Measurements from ENCODE around the gene GPR179. TPM values are rescaled to one million over a fixed set of nuclear protein-coding genes. Genes with fewer than 3 reads are reported as not detected.

The GPR179 gene
- total RNA-seq, 1 experiment from 2014 or later: 0.17 TPM

DNA sequence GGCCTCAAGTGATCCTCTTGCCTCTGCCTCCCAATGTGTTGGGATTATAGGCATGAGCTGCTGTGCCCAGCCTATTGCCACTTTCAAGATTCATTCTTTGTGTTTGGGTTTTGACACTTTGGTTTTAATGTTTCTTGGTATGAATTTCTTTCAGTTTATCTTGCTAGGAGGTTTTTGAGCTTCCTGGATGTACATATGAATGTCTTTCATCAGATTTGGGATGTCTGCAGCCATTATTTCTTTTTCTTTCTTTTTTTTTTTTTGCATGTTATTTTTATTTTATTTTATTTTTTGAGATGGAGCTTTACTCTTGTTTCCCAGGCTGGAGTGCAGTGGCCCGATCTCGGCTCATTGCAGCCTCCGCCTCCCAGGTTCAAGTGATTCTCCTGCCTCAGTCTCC, 28.3 kb downstream of the GPR179 start:
- no peak overlapping the region for H3K27ac ChIP-seq (ENCODE audit: low read depth, low read length)
- no peaks in the 10 kb centered on the region for H3K9me2 ChIP-seq (ENCODE audit: insufficient read depth)
- H3K4me3 ChIP-seq (replicated peaks in 1 of 2; ENCODE audit: low read depth in 1 of 2, low read length in 2 of 2): no peak overlapping the region
- TF ChIP-seq EZH2phosphoT487 (IDR thresholded peaks at IDR 0.05; ENCODE audit: borderline replicate concordance) (no peak), SRF (IDR thresholded peaks at IDR 0.05; ENCODE audit: low read depth) (no peak), SIN3A (IDR thresholded peaks at IDR 0.05; ENCODE audit: low read depth) (no peak), YY1 (IDR thresholded peaks at IDR 0.05; ENCODE audit: extremely low read depth, insufficient replicate concordance, low read depth, low read length) (no peak), REST (IDR thresholded peaks at IDR 0.05; ENCODE audit: low read depth) (no peak), EZH2 (IDR thresholded peaks at IDR 0.05) (no peak)
- intact Hi-C loops (cut with micrococcal nuclease): no loop called here
- H3K9me3 ChIP-seq (ENCODE audit: control insufficient read depth in 1 of 2, insufficient read depth in 1 of 2, low read depth in 1 of 2, low read length in 2 of 2): no peaks in the 10 kb centered on the region
- no TSS peak for BruUV-seq (replicated peaks)
- ChIA-PET POLR2A (no interaction called here), CTCF (interaction anchor here (0.9 kb wide), 1 partner anchor 10 kb away, joined by 4 read pairs; no protein-coding TSS in a partner anchor), RAD21 (ENCODE audit: low non-redundant PET in 1 of 2, low total read pairs in 2 of 2, uncharacterized antibody in 2 of 2, unreplicated experiment in 2 of 2) (no interaction called here)
- DNase-seq (ENCODE audit: low read depth, low spot score) (no peak), ATAC-seq (no peak)
- H3K4me1 ChIP-seq (ENCODE audit: control insufficient read depth in 1 of 2, insufficient read depth in 2 of 2, low read length in 2 of 2): 0 out of 4 replicates have a peak, but pooled peaks cover 0 to 2% of the 10 kb centered on the region in 2 experiments
- H3K36me3 ChIP-seq (ENCODE audit: control insufficient read depth in 1 of 2, insufficient read depth in 2 of 2, low read length in 2 of 2): peaks cover 4 to 14% of the 10 kb centered on the region in 2 experiments; a peak in 3 of 4 replicates
- H3K79me2 ChIP-seq (ENCODE audit: insufficient read depth, low read length): no peaks in the 10 kb centered on the region
- no peaks in the 10 kb centered on the region for H3K27me3 ChIP-seq (ENCODE audit: insufficient read depth, low read length)
- no peak overlapping the region for H3K4me2 ChIP-seq (ENCODE audit: low read length)
- H2AFZ ChIP-seq (ENCODE audit: low read depth, low read length, poor library complexity, severe bottlenecking): no peak overlapping the region
- no peak overlapping the region for H3K9ac ChIP-seq (ENCODE audit: low read length)
- H4K20me1 ChIP-seq (ENCODE audit: insufficient read depth): no peaks in the 10 kb centered on the region

All from HCT116 (cell line).